GM21423 (cell line): ENCODE results near the gene DNAAF2.
"Not testable (repeated sequence)": the region's sequence is repeated elsewhere in the genome, so short reads cannot be mapped to it uniquely, and the experiment has no call there.

Experiments used
- ATAC-seq: cut with Tn5 transposase; IDR thresholded peaks from one replicate; pipeline ENCODE4 v1.9.1; 2021; ENCODE audit warnings: mild to moderate bottlenecking, moderate library complexity; ENCODE audit not compliant: unreplicated experiment

Gene DNAAF2, protein sequence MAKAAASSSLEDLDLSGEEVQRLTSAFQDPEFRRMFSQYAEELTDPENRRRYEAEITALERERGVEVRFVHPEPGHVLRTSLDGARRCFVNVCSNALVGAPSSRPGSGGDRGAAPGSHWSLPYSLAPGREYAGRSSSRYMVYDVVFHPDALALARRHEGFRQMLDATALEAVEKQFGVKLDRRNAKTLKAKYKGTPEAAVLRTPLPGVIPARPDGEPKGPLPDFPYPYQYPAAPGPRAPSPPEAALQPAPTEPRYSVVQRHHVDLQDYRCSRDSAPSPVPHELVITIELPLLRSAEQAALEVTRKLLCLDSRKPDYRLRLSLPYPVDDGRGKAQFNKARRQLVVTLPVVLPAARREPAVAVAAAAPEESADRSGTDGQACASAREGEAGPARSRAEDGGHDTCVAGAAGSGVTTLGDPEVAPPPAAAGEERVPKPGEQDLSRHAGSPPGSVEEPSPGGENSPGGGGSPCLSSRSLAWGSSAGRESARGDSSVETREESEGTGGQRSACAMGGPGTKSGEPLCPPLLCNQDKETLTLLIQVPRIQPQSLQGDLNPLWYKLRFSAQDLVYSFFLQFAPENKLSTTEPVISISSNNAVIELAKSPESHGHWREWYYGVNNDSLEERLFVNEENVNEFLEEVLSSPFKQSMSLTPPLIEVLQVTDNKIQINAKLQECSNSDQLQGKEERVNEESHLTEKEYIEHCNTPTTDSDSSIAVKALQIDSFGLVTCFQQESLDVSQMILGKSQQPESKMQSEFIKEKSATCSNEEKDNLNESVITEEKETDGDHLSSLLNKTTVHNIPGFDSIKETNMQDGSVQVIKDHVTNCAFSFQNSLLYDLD

DNA sequence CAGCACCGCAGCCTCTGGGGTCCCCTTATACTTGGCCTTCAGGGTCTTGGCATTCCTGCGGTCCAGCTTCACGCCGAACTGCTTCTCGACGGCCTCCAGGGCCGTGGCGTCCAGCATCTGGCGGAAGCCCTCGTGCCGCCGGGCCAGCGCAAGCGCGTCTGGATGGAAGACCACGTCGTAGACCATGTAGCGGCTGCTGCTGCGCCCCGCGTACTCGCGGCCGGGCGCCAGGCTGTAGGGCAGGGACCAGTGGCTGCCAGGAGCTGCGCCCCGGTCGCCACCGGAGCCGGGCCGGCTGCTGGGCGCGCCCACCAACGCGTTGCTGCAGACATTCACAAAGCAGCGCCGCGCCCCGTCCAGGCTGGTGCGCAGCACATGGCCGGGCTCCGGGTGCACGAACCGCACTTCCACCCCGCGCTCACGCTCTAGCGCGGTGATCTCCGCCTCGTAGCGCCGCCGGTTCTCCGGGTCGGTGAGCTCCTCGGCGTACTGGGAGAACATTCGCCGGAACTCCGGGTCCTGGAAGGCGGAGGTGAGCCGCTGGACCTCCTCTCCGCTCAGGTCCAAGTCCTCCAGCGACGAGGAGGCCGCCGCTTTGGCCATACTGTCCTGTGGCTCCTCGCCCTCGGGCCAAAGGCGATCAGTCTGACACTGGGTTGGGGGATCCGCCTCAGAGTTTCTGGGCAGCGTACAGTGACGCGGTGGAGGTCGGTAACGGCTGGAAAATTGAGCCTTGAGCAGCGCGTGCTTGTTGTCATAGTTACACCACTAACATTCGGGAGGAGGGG lies at the start of gene DNAAF2:
DNAAF2 (minus strand) TSS at position 698 of the 788 bp plus-strand sequence; CDS start at position 603, 95 bp downstream.
- peak; percentile 29 for ATAC-seq

DNA sequence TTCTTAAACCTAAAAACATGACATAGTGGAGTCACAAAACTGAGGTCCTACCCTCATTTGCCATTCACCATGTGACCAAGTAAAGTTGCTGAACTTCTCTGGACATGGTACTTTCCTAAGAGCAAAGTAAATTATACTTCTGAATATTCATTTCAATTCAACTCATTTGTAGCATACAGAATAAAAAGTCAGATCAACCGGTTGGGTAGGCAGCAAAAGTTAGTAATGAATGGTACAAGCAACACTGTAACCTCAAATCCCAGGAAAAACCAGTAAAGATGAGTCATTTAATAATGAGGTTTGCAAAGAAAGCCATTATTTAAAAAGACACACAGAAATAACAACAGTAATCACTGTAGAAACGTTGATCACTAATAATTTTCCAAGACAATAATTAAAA lies 44.2 kb upstream of the DNAAF2 start:
- no peak for ATAC-seq

DNA sequence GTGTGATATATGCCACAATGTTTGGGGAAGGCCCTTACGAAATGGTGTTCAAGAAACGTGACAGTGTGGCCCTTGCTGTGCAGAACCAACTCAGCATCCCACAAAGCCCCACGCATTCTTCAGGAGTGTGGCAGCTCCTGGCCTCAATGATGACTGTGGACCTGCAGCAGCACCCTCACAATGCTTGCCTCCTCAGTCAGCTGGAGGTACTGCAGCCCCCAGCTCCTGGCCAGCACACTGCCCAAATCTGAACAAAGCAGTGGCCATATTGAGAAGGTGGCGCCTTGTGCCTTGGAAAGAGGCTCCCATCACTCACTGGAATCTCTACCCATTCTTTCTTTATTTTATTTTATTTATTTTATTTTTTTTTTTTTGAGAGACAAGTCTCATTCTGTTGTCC lies 42.6 kb upstream of the DNAAF2 start:
- no peak for ATAC-seq

DNA sequence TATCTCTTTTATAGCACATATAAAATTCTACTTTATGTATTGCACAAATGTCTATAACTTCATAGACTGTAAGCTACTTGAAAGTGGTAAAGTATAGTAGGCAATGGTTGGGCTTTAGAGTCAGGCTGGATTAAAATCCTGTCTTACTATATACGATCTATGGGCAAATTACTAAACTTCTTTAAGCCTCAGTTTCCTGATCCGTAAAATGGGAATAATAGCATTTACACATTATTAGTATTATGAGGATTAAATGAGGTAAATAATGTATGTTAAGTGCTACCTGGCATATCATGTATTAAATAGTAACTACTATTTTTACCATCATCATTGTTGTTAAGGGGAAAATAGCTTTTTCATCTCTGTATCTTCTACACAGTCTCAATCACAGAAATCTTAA lies 38.5 kb upstream of the DNAAF2 start:
- no peak for ATAC-seq

DNA sequence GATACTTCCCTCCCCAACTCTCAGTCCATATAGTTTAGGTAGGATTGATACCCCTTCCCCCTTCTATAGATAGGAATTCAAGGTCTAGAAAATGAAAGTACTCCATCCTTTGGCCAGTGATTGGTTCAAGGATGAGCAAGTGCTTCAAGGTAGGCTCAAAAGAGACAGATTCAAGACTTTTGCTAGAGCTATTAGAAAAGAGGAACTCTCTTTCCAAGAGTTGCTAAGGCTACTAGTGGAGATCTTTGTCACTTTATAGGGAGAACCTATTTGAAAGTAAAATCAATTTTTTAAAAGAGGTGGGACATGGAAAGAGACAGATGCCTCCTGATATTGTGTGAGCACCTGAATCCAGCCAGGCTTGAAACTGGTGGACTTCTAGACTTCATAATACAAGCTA lies 35.4 kb upstream of the DNAAF2 start:
- no peak for ATAC-seq

DNA sequence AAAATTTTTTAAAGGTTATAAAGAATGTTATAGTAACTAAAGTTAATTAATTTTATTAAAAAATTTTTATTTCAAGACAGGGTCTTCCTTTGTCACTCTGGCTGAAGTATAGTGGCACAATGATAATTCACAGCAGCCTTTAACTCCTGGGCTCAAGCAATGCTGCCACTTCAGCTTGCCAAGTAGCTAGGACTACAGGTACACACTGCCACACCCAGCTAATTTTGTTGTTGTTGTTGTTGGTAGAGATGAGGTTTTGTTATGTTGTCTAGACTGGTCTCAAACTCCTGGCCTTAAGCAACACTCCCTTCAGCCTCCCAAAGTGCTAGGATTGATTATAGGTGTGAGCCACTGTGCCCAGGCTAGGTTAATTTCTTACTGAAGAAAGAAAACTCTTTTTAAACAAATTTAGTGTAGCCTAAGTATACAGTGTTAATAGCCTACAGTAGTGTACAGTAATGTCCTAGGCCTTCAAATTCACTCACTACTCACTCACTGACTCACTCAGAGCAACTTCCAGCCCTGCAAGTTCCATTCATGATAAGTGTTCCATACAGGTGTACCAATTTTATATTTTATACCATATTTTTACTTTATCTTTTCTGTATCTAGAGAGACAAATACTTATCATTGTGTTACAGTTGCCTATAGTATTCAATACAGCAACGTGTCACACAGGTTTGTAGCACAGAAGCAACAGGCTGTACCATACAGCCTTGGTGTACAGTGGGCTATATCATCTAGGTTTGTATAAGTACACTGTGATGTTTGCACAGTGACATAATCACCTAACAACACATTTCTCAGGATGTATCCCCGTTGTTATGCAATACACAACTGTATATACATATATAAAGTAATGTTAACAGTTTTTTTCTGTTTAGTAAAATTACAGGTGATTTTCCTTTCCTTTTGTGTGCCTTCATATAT lies 24.7 kb upstream of the DNAAF2 start:
- no peak for ATAC-seq

DNA sequence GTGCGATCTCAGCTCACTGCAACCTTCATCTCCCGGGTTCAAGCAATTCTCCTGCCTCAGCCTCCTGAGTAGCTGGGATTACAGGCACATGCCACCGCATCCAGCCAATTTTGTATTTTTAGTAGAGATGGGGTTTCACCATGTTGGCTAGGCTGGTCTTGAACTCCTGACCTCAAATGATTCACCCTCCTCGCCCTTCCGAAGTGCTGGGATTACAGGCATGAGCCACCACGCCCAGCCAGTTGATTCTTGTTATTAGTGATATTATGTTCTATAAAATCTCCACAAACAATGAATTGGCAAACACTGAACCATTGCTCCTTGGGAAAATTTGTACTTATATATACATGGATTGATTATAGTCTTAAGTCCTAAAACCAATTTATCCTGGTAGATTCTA lies 22.5 kb upstream of the DNAAF2 start:
- not testable (repeated sequence) for ATAC-seq

DNA sequence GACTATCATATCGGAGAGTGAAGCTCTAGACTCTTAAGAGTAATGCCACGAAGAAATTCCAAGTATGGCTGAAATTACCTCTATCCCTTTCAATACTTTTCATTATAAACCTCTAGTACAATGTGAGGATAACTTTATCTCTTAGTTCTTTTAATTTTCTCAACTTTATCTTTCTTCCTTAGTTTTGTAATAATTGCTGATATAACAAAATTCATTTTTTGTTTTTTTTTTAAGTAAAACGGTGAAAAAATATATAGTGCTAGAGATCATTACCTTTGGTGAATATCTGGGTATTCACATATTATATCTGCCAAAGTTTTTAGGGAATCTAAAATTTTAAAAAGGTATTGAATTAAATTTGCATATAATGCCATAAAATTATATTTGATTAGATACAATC lies 19.5 kb upstream of the DNAAF2 start:
- no peak for ATAC-seq

DNA sequence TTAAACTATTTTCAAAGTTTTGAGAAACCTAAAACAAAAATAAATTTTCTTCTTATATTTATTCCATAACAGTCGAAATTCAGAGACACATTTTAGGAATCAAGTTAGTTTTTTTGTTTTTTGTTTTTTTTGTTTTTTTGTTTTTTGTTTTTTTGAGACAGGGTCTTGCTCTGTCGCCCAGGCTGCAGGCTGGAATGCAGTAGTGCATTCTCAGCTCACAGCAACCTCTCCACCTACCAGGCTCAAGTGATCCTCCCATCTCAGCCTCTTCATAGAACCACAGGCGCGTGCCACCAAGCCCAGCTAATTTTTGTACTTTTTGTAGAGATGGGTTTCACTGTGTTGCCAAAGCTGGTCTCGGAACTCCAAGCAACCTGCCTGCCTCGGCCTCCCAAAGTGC lies 18.5 kb upstream of the DNAAF2 start:
- ATAC-seq = no peak

DNA sequence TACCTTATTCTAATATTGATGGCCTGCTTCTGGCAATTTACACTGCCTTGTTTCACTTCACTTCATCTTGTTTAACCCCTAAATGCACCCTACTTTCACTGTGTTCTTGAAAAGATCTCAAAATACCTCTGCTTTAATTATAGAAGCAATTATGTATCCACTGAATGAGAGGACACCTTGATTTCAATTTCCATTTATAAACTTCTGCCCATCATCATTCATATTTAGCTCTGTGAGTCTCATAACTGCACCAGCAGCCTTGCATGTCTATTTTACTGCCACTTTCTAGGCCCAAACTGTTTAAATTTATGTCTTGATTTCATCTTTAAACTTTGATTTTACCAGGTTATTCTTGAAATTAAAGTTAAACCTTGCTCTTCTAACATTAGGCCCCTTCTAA lies 7.1 kb upstream of the DNAAF2 start:
- no peak for ATAC-seq

DNA sequence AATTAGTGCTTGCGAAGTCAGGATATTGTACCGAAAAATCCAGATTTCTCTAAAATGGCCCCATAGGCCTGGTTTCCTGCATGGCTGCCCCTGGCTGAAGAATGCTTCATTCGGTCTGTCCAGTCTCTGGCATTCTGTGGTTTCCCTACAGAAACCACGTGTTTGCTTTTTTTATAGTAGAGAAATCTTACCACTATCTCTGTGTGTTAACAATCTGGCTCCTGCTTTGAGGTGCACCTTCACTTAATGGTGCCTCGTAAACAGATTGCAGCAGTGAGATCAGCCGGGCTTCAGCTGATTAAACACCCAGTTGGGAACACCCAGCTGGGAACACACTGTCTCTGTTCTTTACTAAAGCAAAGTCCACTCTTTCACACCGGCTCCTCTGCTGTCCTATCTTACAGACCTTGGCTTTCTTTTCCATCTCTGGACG lies 6.7 kb upstream of the DNAAF2 start:
- ATAC-seq = no peak

DNA sequence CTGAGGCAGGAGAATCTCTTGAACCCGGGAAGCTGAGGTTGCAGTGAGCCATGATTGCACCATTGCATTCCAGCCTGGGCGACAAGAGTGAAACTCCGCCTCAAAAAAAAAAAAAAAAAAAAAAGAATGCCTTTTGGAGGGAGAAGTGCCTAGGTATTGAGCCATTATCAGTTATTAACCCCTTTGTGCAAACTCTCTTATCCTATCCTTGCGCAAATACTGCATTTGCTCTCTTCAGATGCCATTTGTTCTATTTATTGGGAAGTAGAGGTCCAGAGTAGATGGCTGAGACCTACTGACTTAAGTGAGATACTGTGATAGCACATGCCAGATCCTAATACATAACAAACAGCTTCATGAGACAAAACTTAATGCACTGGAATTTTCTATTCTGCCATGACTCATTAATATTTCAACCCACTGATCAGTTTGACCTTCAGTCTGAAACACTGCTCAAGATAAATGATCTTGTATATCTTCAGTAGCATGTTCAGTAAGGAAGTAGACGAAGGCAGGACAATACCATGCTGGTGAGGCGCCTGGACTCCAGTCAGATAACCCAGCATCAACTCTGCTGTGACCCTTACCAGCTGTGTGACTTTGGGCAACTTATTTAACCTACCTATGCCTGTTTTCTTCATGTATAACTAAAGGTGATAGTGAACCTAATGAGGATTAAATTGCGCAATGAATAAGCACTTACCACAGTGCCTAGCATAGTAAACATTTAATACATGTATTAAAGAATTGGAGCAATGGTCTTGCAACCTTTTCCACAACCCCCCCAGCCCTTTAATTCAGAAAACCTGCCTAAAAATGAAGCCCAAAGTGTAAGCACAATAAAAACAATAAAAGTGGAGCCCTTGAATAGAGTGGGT lies 5.7 kb upstream of the DNAAF2 start:
- ATAC-seq = no peak

DNA sequence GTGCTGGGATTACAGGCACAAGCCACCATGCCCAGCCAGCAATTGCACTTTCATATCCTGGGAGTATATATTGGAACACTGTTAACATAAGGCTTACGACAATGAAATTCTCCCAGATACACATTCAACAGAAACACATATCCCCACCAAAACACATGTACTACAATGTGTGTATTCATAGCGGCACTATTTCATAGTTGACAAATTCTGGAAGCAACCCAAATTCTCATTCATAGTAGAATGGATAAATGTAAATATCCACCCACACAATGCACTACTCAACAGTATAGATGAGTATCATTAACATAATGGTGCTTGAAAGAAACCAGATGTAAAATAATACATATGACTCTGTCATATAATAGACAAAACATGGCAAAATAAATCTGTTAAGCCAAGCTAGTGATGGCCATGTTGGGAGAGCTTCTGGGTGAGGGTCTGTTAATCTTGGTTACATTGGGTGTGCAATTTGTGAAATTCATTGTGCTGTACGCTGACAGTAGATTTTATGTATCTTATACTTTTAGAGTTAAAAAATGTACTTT lies 2.6 kb upstream of the DNAAF2 start:
- no peak for ATAC-seq

DNA sequence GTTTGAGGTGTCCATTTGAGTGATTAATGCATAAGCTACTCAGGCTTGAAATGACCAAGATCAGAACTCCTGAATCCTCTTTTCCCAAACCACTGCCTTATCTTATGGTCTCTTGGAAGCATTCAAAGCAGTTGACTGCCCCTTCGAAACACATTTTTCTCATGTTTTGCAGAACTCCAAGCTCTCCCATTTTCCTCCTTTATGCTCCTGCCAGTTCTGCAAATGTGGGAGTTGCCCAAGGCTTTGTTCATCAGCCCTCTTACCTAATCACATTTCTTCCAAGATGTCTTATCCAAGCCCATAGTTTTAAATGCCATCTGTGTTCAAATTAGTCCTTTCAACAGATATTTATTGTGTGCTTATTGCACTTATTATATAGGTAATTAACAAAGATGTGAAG lies 1.8 kb upstream of the DNAAF2 start:
- no peak for ATAC-seq

DNA sequence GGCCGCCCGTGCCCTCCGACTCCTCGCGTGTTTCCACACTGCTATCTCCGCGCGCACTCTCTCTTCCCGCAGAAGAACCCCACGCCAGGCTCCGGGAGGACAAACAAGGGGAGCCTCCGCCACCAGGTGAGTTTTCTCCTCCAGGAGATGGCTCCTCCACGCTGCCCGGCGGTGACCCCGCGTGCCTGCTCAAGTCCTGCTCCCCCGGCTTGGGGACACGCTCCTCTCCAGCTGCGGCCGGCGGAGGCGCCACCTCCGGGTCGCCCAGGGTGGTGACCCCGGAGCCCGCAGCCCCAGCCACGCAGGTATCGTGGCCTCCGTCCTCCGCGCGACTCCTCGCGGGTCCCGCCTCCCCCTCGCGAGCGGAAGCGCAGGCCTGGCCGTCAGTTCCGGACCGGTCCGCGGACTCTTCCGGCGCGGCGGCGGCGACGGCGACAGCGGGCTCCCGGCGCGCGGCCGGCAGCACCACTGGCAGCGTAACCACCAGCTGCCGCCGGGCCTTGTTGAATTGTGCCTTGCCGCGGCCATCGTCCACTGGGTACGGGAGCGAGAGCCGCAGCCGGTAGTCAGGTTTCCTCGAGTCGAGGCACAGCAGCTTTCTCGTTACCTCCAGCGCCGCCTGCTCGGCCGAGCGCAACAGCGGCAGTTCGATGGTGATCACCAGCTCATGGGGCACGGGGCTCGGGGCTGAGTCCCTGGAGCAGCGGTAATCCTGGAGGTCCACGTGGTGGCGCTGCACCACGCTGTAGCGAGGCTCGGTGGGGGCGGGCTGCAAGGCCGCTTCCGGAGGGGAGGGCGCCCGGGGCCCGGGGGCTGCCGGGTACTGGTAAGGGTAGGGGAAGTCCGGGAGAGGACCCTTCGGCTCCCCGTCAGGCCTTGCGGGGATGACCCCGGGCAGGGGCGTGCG lies 1.2 kb downstream of the DNAAF2 start:
- ATAC-seq = peak; percentile 81

DNA sequence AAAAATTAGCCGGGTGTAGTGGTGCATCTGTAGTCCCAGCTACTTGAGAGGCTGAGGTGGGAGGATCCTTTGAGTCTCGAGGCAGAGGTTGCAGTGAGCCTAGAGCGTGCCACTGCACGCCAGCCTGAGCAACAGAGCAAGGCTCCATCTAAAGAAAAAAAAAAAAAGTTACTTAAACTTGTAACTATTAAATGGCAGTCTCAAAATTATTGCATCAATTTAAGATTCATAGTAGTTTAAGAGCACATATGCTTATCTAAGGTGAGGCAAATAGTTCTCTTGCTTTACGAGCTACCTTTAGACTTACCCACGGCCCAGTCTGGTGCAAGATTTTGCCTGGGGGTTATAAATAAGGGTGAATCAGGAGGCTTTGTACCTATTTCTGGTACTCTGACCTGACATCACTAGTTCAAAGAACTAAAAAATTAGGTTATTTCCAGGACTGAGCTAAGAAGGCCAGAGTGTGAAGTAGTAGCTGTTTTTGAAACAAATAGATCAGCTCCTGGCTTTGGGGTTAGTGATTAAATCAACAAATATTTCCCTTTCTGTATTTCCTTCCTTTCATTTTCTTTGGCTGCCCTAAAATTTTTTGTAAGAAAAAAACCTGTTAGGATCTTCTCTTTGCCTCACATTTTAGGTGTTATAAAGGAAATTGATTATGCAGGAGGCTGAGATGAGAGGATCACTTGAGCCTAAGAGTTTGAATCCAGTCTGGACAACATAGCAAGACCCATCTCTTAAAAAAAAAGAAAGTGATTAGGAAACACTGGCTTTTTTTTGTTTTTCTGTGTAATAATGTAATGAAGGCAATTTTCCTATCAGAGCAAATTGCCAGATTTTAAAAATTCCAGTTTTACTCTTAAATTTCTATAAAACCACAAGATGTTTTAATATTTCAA lies 10.9 kb downstream of the DNAAF2 start:
- no peak for ATAC-seq

DNA sequence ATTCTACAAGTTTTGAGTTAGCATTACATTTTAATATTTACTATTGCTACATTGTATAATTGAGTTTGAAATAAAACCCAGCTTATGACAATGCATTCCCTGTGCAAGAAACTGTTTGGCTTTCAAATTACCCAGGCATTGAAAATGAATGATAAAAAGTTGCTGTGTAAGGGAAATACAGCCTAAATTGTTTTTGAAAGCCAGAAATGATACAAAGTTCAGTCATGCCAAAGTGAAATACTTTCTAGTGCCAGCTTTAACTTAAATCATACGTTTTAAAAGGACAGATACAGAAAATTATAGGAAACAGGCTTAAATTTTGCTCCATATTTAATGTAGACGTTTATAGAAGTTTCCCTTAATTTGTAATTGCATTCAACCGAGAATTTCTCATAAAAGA lies 11.7 kb downstream of the DNAAF2 start:
- no peak for ATAC-seq
